CD4-positive, alpha-beta memory T cell (primary cell): ENCODE data around the gene MXI1. TPM values are rescaled to one million over a fixed set of nuclear protein-coding genes. Genes with fewer than 3 reads are reported as not detected.

ENCODE experiments used
- CTCF ChIA-PET: fragments of 350-600 bp; sonication (Branson Sonifier 250); formaldehyde crosslinking; loops from one replicate; lab custom pipeline; 2021; ENCODE audit warnings: inconsistent platforms; ENCODE audit not compliant: partially characterized antibody; lab: Charles Lee
- POLR2A ChIA-PET: fragments of 350-600 bp; sonication (Branson Sonifier 250); formaldehyde crosslinking; loops from one replicate; lab custom pipeline; 2021; ENCODE audit not compliant: partially characterized antibody; lab: Charles Lee
- DNase-seq, 5 donors: peaks; one replicate each; pipeline versions ENCODE4 v3.0.0 to v3.0.0-alpha.2; 2020 to 2022; ENCODE audit warnings: mixed read lengths in 1 of 5
- H3K27ac ChIP-seq: one replicate; pipeline ENCODE4 v1.7.0; 2013; ENCODE audit warnings: low read depth, low read length
- H3K27me3 ChIP-seq: 2 replicates; pipeline ENCODE4 v1.7.0; 2013; ENCODE audit warnings: mild to moderate bottlenecking, low read length, moderate library complexity; ENCODE audit not compliant: insufficient read depth
- H3K36me3 ChIP-seq: 2 replicates; pipeline ENCODE4 v1.7.0; 2013; ENCODE audit warnings: mild to moderate bottlenecking, low read length, moderate library complexity; ENCODE audit not compliant: insufficient read depth
- H3K4me1 ChIP-seq: 2 replicates; pipeline ENCODE4 v1.7.0; 2013; ENCODE audit warnings: mild to moderate bottlenecking, low read length, moderate library complexity; ENCODE audit not compliant: insufficient read depth
- H3K4me3 ChIP-seq, 2 donors: one replicate each; pipeline ENCODE4 v1.7.0; 2013; ENCODE audit warnings: low read length in 2 of 2, mild to moderate bottlenecking in 1 of 2
- H3K9me3 ChIP-seq, 2 donors: one replicate each; pipeline ENCODE4 v1.7.0; 2013; ENCODE audit warnings: low read length in 2 of 2, control low read depth in 1 of 2; ENCODE audit not compliant: control insufficient read depth in 1 of 2
- H3K27ac Mint-ChIP-seq, 7 donors: one replicate each; pipeline ENCODE4 v1.8.0; 2020 to 2021; ENCODE audit warnings: mixed read lengths in 7 of 7, mild to moderate bottlenecking in 6 of 7, inconsistent platforms in 3 of 7, moderate library complexity in 3 of 7
- H3K27me3 Mint-ChIP-seq, 2 donors: one replicate each; pipeline ENCODE4 v1.8.0; 2020 to 2021; ENCODE audit warnings: mixed read lengths in 2 of 2
- H3K36me3 Mint-ChIP-seq, 2 donors: one replicate each; pipeline ENCODE4 v1.8.0; 2020 to 2021; ENCODE audit warnings: mixed read lengths in 2 of 2, inconsistent platforms in 1 of 2, mild to moderate bottlenecking in 1 of 2
- H3K4me1 Mint-ChIP-seq, 4 donors: one replicate each; pipeline ENCODE4 v1.8.0; 2020 to 2021; ENCODE audit warnings: mixed read lengths in 4 of 4, mild to moderate bottlenecking in 1 of 4
- H3K4me3 Mint-ChIP-seq, 8 donors: one replicate each; pipeline ENCODE4 v1.8.0; 2020 to 2021; ENCODE audit warnings: mixed read lengths in 8 of 8, mild to moderate bottlenecking in 7 of 8, moderate library complexity in 6 of 8, inconsistent platforms in 3 of 8
- H3K9me3 Mint-ChIP-seq, 8 donors: one replicate each; pipeline ENCODE4 v1.8.0; 2020 to 2021; ENCODE audit warnings: mixed read lengths in 8 of 8, mild to moderate bottlenecking in 5 of 8, inconsistent platforms in 3 of 8, moderate library complexity in 1 of 8
- intact Hi-C: fragments of 100-400 bp; cut with micrococcal nuclease; formaldehyde crosslinking; loops from one replicate; pipeline ENCODE4 v1.15.1; 2023
- polyA plus RNA-seq, 2 donors: library from polyadenylated mRNA; unstranded; fragments of 300-500 nt; fragmentation: Illumina TruSeq; gene quantifications; one replicate each; pipeline ENCODE4 v1.2.3, GENCODE V29; 2021
- total RNA-seq, 2 experiments: library from RNA; stranded (reverse); gene quantifications; one replicate each; pipeline ENCODE4 v1.2.3, GENCODE V29; 2021

Gene MXI1
- total and polyA plus RNA-seq, 4 experiments from 2014 or later = 32.1 to 56.6 (median 52.1) TPM

DNA sequence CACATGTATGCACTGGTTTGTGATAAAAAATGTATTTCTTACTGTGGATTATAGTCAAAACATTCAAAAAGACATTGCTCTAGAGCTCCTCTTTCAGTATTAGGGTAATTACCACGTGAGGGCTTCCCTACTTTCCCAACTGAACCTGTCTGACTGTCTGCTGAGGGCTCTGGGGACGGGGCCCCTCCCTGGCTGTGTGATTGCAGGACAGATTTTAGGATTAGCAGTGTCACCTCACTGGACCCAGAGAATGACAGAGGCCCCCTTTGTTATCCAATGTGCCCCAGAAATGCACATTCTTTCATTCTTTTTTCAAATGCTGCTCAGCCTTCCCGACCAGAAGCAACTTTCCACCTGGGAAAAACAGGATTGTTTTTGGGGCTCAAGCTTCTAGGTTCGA, 43.6 kb upstream of the MXI1 start:
- Mint-ChIP-seq H3K36me3 (no peaks in the 10 kb centered on the region), H3K27ac (no peak overlapping the region), H3K27me3 (peaks cover 40 to 61% of the 10 kb centered on the region in 2 donors), H3K4me3 (no peak overlapping the region), H3K9me3 (no peaks in the 10 kb centered on the region), H3K4me1 (peaks cover 2 to 10% (median 8%) of the 10 kb centered on the region in 4 donors)
- ChIA-PET POLR2A (interaction anchor here (1.9 kb wide), 1 partner anchor 46 kb away, joined by 8 read pairs; no protein-coding TSS in a partner anchor), CTCF (no interaction called here)
- peaks cover 34% of the 10 kb centered on the region for H3K27me3 ChIP-seq
- no peaks in the 10 kb centered on the region for H3K9me3 ChIP-seq
- peaks cover 10% of the 10 kb centered on the region for H3K4me1 ChIP-seq
- H3K4me3 ChIP-seq = no peak overlapping the region
- H3K36me3 ChIP-seq = no peaks in the 10 kb centered on the region
- DNase-seq = no peak
- intact Hi-C loops = no loop called here
- H3K27ac ChIP-seq = no peak overlapping the region

DNA sequence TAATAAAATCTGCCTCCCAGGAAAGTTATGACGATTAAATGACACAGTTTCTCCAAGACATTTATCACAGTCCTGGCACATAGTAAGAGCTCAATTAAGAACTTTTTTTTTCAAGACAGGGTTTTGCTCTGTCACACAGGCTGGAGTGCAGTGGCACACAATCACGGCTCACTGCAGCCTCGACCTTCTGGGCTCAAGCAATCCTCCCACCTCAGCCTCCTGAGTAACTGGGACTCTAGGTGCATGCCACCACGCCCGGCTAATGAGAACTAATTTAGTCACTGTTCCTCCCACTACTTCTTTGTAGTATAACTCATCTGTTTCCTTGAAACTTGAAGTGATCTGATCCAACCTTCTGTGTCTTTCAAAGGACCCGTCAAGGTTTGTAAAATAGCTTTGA, 42.2 kb upstream of the MXI1 start:
- Histone ChIP-seq H3K4me1 (peaks cover 10% of the 10 kb centered on the region), H3K9me3 (no peaks in the 10 kb centered on the region), H3K27me3 (peaks cover 38% of the 10 kb centered on the region), H3K27ac (no peak overlapping the region), H3K4me3 (no peak overlapping the region), H3K36me3 (no peaks in the 10 kb centered on the region)
- no peaks in the 10 kb centered on the region for H3K9me3 Mint-ChIP-seq
- DNase-seq = no peak
- intact Hi-C loops = no loop called here
- H3K36me3 Mint-ChIP-seq = no peaks in the 10 kb centered on the region
- peaks cover 48 to 63% of the 10 kb centered on the region in 2 donors for H3K27me3 Mint-ChIP-seq
- ChIA-PET POLR2A (interaction anchor here (1.2 to 1.9 kb wide), 2 partner anchors 45 kb away, joined by 4 to 8 read pairs; no protein-coding TSS in a partner anchor), CTCF (interaction anchor here (0.6 to 1.3 kb wide), 2 partner anchors 27 to 114 kb away, joined by 3 to 4 read pairs; no protein-coding TSS in a partner anchor)
- H3K4me3 Mint-ChIP-seq = no peak overlapping the region
- H3K27ac Mint-ChIP-seq = no peak overlapping the region
- peaks cover 2 to 24% (median 13%) of the 10 kb centered on the region in 4 donors for H3K4me1 Mint-ChIP-seq

DNA sequence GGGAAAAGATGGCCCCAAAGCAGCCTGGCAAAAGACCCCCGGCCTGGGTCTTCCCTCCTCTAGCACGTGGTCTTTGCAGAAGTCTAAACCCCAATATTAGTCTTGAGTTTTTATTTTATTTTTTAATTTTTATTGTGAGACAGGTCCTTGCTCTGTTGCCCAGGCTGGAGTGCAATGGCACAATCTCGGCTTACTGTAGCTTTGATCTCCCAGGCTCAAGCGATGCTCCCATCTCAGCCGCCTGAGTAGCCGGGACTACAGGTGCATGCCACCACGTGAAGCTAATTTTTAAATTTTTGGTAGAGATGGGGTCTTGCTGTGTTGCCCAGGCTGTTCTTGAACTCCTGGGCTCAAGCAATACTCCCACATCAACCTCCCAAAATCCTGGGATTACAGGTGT, 40.3 kb upstream of the MXI1 start:
- no peak overlapping the region for H3K27ac Mint-ChIP-seq
- CTCF ChIA-PET = interaction anchor here (1.3 kb wide), 1 partner anchor 22 kb away, joined by 3 read pairs; no protein-coding TSS in a partner anchor
- POLR2A ChIA-PET = interaction anchor here (1.6 kb wide), 1 partner anchor 44 kb away, joined by 4 read pairs; no protein-coding TSS in a partner anchor
- no peak for DNase-seq
- no peak overlapping the region for H3K4me3 Mint-ChIP-seq
- H3K27me3 ChIP-seq = peaks cover 38% of the 10 kb centered on the region
- H3K4me3 ChIP-seq = no peak overlapping the region
- H3K9me3 ChIP-seq = no peaks in the 10 kb centered on the region
- H3K4me1 ChIP-seq = peaks cover 18% of the 10 kb centered on the region
- H3K27me3 Mint-ChIP-seq = peaks cover 52 to 62% of the 10 kb centered on the region in 2 donors
- no peaks in the 10 kb centered on the region for H3K36me3 Mint-ChIP-seq
- peaks cover 4 to 29% (median 18%) of the 10 kb centered on the region in 4 donors for H3K4me1 Mint-ChIP-seq
- H3K36me3 ChIP-seq = no peaks in the 10 kb centered on the region
- intact Hi-C loops = no loop called here
- H3K27ac ChIP-seq = no peak overlapping the region
- H3K9me3 Mint-ChIP-seq = no peaks in the 10 kb centered on the region

DNA sequence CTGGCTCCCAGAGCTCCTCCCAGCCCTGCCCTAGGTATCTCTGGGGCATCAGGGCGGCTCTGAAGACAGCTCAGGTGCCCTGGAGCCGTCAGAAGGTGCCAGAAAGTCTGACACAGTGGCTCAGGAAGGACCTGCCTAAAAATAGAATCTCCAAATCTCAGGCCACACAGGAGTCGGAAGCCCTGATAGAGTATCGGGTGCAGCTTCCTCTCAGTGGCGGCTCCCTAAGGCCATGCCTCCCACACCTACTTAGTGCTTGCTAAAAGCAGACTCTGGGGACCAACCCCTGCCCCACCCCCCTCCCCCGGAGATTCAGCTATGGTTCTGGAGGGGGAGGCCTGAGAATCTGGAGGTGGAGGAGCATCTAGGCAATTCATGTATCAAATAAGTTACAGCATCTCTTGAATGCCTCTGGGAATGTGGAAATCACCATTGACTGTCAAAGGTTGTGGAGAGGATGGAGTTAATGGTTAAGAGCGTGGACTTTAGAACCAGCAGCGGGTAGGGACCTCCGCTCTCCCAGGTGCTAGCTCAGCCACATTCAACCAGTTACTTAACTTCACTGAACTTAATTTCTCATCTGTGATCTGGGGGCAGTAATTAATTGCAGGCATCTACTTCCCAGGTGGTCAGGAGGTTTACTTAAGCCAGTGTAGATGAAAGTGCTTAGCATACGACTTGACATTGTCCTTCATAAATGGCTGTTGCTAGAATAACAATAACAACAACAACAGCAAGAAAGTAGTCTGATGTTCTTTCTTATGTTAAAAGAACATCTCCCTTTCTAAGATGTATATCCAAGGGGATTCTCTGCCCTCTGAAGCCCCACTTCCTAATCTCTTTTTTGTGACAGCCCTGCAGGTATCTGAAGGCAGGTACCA, 38.6 kb upstream of the MXI1 start:
- intact Hi-C loops = no loop called here
- no peaks in the 10 kb centered on the region for H3K36me3 ChIP-seq
- no peaks in the 10 kb centered on the region for H3K9me3 ChIP-seq
- Mint-ChIP-seq H3K27me3 (peaks cover 53 to 61% of the 10 kb centered on the region in 2 donors), H3K4me3 (peak overlapping the region in 3 of 8 donors; percentile 10 to 53 (median 31)), H3K9me3 (no peaks in the 10 kb centered on the region), H3K4me1 (peaks cover 4 to 29% (median 18%) of the 10 kb centered on the region in 4 donors), H3K27ac (no peak overlapping the region), H3K36me3 (no peaks in the 10 kb centered on the region)
- H3K4me1 ChIP-seq = peaks cover 18% of the 10 kb centered on the region
- ChIA-PET CTCF (interaction anchor here (1.1 to 1.7 kb wide), 3 partner anchors 24 to 37 kb away, joined by 3 to 4 read pairs (median 3); no protein-coding TSS in a partner anchor), POLR2A (interaction anchor here (0.8 to 1.6 kb wide), 3 partner anchors 40 to 42 kb away, joined by 3 to 4 read pairs (median 4); no protein-coding TSS in a partner anchor)
- no peak overlapping the region for H3K4me3 ChIP-seq
- H3K27ac ChIP-seq = no peak overlapping the region
- no peak for DNase-seq
- peaks cover 30% of the 10 kb centered on the region for H3K27me3 ChIP-seq

DNA sequence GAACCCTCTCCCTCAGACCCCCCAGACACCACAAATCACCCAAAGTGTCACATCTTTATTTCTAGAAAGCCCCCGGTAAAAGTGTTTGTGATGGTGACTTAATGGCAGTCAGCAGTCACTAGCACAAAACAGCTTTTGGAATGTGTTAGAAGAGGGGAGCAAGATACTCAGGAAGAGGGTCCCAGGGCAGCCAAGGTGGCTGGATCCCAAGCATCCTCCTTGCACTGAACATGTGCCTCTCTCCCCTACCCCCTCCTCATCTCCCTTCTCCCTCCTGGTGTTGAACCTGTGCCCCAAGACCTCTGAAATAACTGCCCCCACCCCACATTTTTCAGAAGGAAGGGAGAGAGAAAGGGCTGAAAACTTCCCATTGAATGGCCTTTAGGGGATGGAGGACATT, 37.8 kb upstream of the MXI1 start:
- Mint-ChIP-seq H3K27ac (no peak overlapping the region), H3K27me3 (peaks cover 51 to 63% of the 10 kb centered on the region in 2 donors), H3K36me3 (no peaks in the 10 kb centered on the region), H3K4me3 (no peak overlapping the region), H3K4me1 (peaks cover 4 to 29% (median 18%) of the 10 kb centered on the region in 4 donors), H3K9me3 (no peaks in the 10 kb centered on the region)
- H3K27me3 ChIP-seq = peaks cover 33% of the 10 kb centered on the region
- CTCF ChIA-PET = interaction anchor here (1.1 kb wide), 1 partner anchor 28 kb away, joined by 3 read pairs; no protein-coding TSS in a partner anchor
- H3K4me1 ChIP-seq = peaks cover 18% of the 10 kb centered on the region
- intact Hi-C loops = no loop called here
- POLR2A ChIA-PET = no interaction called here
- no peaks in the 10 kb centered on the region for H3K36me3 ChIP-seq
- H3K4me3 ChIP-seq = no peak overlapping the region
- H3K9me3 ChIP-seq = no peaks in the 10 kb centered on the region
- no peak overlapping the region for H3K27ac ChIP-seq
- no peak for DNase-seq

DNA sequence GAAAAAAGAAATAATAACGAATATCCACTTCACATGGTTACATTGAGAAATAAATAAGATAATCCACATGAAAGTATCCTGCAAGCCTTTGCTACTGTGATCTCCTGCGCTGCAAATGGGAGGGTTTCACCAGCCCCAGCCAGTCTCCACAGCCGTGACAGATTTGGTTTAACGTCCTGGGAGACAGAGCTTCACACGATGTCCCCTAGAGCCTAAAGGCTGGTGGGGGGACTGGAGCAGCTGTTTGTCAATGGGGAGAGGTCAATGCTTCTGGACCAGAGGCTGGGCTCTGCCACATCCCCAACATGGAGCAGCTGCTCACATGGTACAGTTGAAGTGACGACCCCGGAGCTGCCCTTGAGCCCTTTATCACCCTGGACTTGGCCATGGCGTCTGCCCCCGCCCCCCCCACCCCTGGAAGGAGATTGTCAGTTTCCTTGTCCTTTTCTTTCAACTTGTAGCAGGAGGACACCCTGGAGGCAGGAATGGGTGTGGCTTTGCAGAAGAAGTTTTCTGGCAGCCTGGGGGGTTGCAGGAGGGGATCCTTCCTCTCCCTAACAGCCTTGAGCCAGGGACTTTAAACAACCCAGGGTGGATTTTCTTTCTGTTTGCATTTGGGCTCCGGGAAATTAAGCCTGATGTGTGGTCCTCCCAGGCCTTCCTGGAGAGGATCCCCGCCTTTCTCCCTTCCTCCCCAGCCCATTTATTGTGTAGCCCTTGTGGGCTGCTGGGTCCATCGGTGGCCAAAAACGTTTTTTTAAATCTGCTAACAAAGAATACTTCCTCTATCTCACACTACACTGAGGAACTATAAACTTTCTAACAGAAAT, 37.0 kb upstream of the MXI1 start:
- H3K27me3 Mint-ChIP-seq = peaks cover 48 to 59% of the 10 kb centered on the region in 2 donors
- ChIA-PET POLR2A (no interaction called here), CTCF (interaction anchor here (1.1 kb wide), 1 partner anchor 29 kb away, joined by 3 read pairs; no protein-coding TSS in a partner anchor)
- H3K36me3 Mint-ChIP-seq = no peaks in the 10 kb centered on the region
- no peaks in the 10 kb centered on the region for H3K9me3 Mint-ChIP-seq
- H3K4me1 Mint-ChIP-seq = peaks cover 4 to 29% (median 18%) of the 10 kb centered on the region in 4 donors
- no peak overlapping the region for H3K4me3 ChIP-seq
- no peaks in the 10 kb centered on the region for H3K36me3 ChIP-seq
- H3K27ac ChIP-seq = no peak overlapping the region
- intact Hi-C loops = no loop called here
- H3K4me1 ChIP-seq = peaks cover 18% of the 10 kb centered on the region
- peaks cover 33% of the 10 kb centered on the region for H3K27me3 ChIP-seq
- H3K4me3 Mint-ChIP-seq = no peak overlapping the region
- H3K9me3 ChIP-seq = no peaks in the 10 kb centered on the region
- DNase-seq = no peak
- no peak overlapping the region for H3K27ac Mint-ChIP-seq
